Neural progenitor cell (in vitro differentiated cells): ENCODE results near the gene GCN1.
"Not testable (repeated sequence)": the region's sequence is repeated elsewhere in the genome, so short reads cannot be mapped to it uniquely, and the experiment has no call there.

Experiments used
- EZH2 ChIP-seq: fragments of 200-600 bp; sonication (generic); IDR thresholded peaks from 2 replicates; pipeline ENCODE4 v1.6.1; 2017; ENCODE audit warnings: antibody characterized with exemption, mild to moderate bottlenecking, moderate library complexity
- TF ChIP-seq, protein P1 (sequence below): fragments of 200-600 bp; sonication (generic); IDR thresholded peaks from 2 replicates; pipeline ENCODE4 v1.5.1; 2017; ENCODE audit warnings: antibody characterized with exemption, mild to moderate bottlenecking

DNA sequence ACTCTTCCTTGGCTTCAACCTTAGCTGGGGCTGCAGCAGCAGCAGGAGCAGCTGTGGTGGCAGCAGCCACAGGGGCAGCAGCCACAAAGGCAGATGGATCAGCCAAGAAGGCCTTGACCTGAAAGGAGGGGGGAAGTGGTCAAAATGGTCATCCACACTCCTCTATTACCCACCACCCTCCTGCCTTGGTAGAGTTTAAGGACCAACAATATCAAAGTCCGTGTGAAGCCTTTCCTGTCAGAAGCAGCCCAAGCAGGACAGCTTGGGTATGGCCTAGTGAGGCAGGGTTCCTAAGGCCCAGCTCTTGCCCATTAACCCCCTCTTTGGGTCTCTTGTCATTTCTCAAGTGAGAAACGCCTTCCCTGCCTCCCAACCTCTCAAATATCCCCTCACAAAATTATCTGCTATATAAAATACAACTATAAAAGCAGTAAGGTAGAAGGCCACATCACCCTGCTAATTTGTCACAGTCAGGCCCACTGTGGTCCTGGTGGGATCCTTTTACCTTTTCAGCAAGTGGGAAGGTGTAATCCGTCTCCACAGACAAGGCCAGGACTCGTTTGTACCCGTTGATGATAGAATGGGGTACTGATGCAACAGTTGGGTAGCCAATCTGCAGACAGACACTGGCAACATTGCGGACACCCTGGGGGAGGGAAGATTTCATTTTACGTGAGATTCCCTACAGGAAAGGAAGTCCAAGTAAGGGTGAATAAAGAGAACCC is 2.5 kb upstream of the GCN1 start:
- TF ChIP-seq, protein P1, sequence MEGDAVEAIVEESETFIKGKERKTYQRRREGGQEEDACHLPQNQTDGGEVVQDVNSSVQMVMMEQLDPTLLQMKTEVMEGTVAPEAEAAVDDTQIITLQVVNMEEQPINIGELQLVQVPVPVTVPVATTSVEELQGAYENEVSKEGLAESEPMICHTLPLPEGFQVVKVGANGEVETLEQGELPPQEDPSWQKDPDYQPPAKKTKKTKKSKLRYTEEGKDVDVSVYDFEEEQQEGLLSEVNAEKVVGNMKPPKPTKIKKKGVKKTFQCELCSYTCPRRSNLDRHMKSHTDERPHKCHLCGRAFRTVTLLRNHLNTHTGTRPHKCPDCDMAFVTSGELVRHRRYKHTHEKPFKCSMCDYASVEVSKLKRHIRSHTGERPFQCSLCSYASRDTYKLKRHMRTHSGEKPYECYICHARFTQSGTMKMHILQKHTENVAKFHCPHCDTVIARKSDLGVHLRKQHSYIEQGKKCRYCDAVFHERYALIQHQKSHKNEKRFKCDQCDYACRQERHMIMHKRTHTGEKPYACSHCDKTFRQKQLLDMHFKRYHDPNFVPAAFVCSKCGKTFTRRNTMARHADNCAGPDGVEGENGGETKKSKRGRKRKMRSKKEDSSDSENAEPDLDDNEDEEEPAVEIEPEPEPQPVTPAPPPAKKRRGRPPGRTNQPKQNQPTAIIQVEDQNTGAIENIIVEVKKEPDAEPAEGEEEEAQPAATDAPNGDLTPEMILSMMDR = not testable (repeated sequence)
- TF ChIP-seq EZH2 = not testable (repeated sequence)
